ENCODE results near the gene CCT8. TPM values are rescaled to one million over a fixed set of nuclear protein-coding genes. Genes with fewer than 3 reads are reported as not detected.
"Not testable (repeated sequence)": the region's sequence is repeated elsewhere in the genome, so short reads cannot be mapped to it uniquely, and the experiment has no call there.

Gene CCT8
- total and polyA plus RNA-seq, 2 of the 8 experiments (the other 6 are each of a cell fraction or from before 2014, with no cell fraction given) = 151 to 319 TPM

- H3K23ac ChIP-seq (ENCODE audit: insufficient read length); H2AK5ac ChIP-seq (ENCODE audit: low read depth, low read length); H3K9me3 ChIP-seq (ENCODE audit: insufficient read depth in 2 of 2, low read depth in 1 of 2, low read length in 1 of 2); H2BK120ac ChIP-seq (replicated peaks; ENCODE audit: low read depth, low read length); H2BK20ac ChIP-seq (ENCODE audit: low read length); H4K20me1 ChIP-seq (replicated peaks in 1 of 2; ENCODE audit: control insufficient read depth in 1 of 2, insufficient read depth in 2 of 2, low read length in 2 of 2); H4K91ac ChIP-seq (replicated peaks; ENCODE audit: insufficient read length, low read length); H2BK5ac ChIP-seq (ENCODE audit: low read depth, low read length); H3K18ac ChIP-seq (ENCODE audit: extremely low read depth, low read length); H3K27ac ChIP-seq (ENCODE audit: low read depth, low read length); H3K79me1 ChIP-seq (ENCODE audit: low read depth, low read length); H4K5ac ChIP-seq (ENCODE audit: insufficient read length, low read depth, low read length); H3K4ac ChIP-seq (replicated peaks; ENCODE audit: insufficient read length, low read depth, low read length); H3K23me2 ChIP-seq (ENCODE audit: low read depth, low read length); H3K27me3 ChIP-seq (replicated peaks in 1 of 4; ENCODE audit: control insufficient read depth in 3 of 4, extremely low read depth in 1 of 4, insufficient read depth in 3 of 4, low read length in 3 of 4); H2BK15ac ChIP-seq (ENCODE audit: low read length); DNase-seq (ENCODE audit: low read depth in 1 of 2, low spot score in 2 of 2); FAIRE-seq; H2BK12ac ChIP-seq (ENCODE audit: low read depth, low read length); H3K4me1 ChIP-seq (replicated peaks in 1 of 4; ENCODE audit: control insufficient read depth in 3 of 4, insufficient read depth in 4 of 4, low read length in 3 of 4); H3K56ac ChIP-seq (replicated peaks; ENCODE audit: insufficient read length, low read depth, low read length); H3K9ac ChIP-seq (replicated peaks in 1 of 4; ENCODE audit: extremely low read depth in 1 of 4, low read depth in 3 of 4, low read length in 3 of 4); H3K36me3 ChIP-seq (ENCODE audit: control insufficient read depth in 2 of 4, insufficient read depth in 4 of 4, low read length in 3 of 4); H3K14ac ChIP-seq (ENCODE audit: insufficient read length): not testable (repeated sequence)
- H2AFZ ChIP-seq (ENCODE audit: low read length) = 0 out of 2 replicates have a peak overlapping the region, but pooled peaks have one; percentile 22
- ChIA-PET POLR2A (ENCODE audit: partially characterized antibody) (interaction anchor here (0.6 to 1.2 kb wide), 2 partner anchors 8 to 20 kb away, joined by 3 read pairs; no protein-coding TSS in a partner anchor), CTCF (ENCODE audit: partially characterized antibody) (interaction anchor here (0.6 to 2.5 kb wide), 7 partner anchors 9 to 1484 kb away, joined by 3 to 7 read pairs (median 4); partner anchors contain the start of gene KRTAP19-7)
- peak overlapping the region in 1 of 2 experiments; percentile 17; a peak in 1 of 4 replicates for H3K4me2 ChIP-seq (ENCODE audit: insufficient read depth in 1 of 2, low read depth in 2 of 2, low read length in 2 of 2)
- WGBS, 2 experiments (ENCODE audit: extremely low coverage in 1 of 2, insufficient coverage in 1 of 2, insufficient read length in 1 of 2, insufficient replicate concordance in 2 of 2, low coverage in 1 of 2, low lambda C conversion rate in 2 of 2, missing lambda C conversion rate in 1 of 2) = 91% methylated on average over 49 of the region's 50 CpGs; no CpG with 5 or more reads in 1 of the 2 experiments
- H4K8ac ChIP-seq (ENCODE audit: extremely low read depth, insufficient read depth, low read length) = peak overlapping the region; percentile 57; the same call in 1 of the 2 replicates
- peak overlapping the region in 1 of 4 experiments; percentile 26; a peak in 1 of 8 replicates for H3K4me3 ChIP-seq (ENCODE audit: extremely low read depth in 1 of 4, insufficient read depth in 2 of 4, low read depth in 3 of 4, low read length in 4 of 4)
- peaks cover 15% of the 10 kb centered on the region in 2 experiments for H3K79me2 ChIP-seq (ENCODE audit: control insufficient read depth in 1 of 2, insufficient read depth in 2 of 2, low read length in 2 of 2)
Observed at GRCh38 chr21:29076731-29077640, 3.5 kb upstream of the CCT8 start.
